WTC11 (cell line): ENCODE data around the gene ADISSP. TPM values are rescaled to one million over a fixed set of nuclear protein-coding genes. Genes with fewer than 3 reads are reported as not detected.

Experiments used
- ATAC-seq: fragments of 200-7000 bp; cut with Tn5 transposase; 2 replicates; pipeline ENCODE4 v1.10.0; 2021; ENCODE audit warnings: mild to moderate bottlenecking, moderate library complexity
- CTCF ChIA-PET: fragments of 300-600 bp; sonication (Branson Sonifier 250); formaldehyde crosslinking; loops from one replicate; lab custom pipeline; 2021; ENCODE audit warnings: antibody characterized with exemption; lab: Charles Lee
- POLR2A ChIA-PET: fragments of 350-600 bp; sonication (Branson Sonifier 250); formaldehyde crosslinking; loops from one replicate; lab custom pipeline; 2021; ENCODE audit warnings: antibody characterized with exemption; lab: Charles Lee
- DNase-seq: peaks from one replicate; pipeline ENCODE4 v3.0.0; 2021; ENCODE audit warnings: low spot score
- H3K27ac Mint-ChIP-seq: 2 replicates; pipeline ENCODE4 v1.8.0; 2021; ENCODE audit warnings: mixed read lengths
- H3K27me3 Mint-ChIP-seq: 2 replicates; pipeline ENCODE4 v1.8.0; 2021; ENCODE audit warnings: low read depth, mild to moderate bottlenecking, moderate library complexity, mixed read lengths
- H3K36me3 Mint-ChIP-seq: 2 replicates; pipeline ENCODE4 v1.8.0; 2021; ENCODE audit warnings: mixed read lengths
- H3K4me1 Mint-ChIP-seq: 2 replicates; pipeline ENCODE4 v1.8.0; 2022; ENCODE audit warnings: mixed read lengths
- H3K4me3 Mint-ChIP-seq: 2 replicates; pipeline ENCODE4 v1.8.0; 2021; ENCODE audit warnings: mild to moderate bottlenecking, moderate library complexity, mixed read lengths
- H3K9me3 Mint-ChIP-seq: 2 replicates; pipeline ENCODE4 v1.8.0; 2021; ENCODE audit warnings: mixed read lengths
- E2F1 ChIP-seq: sonication (generic); formaldehyde crosslinking; IDR thresholded peaks from 2 replicates; pipeline ENCODE4 v1.8.0; 2022; ENCODE audit warnings: mild to moderate bottlenecking, missing genetic modification reagents
- FOXP1 ChIP-seq: sonication (generic); formaldehyde crosslinking; IDR thresholded peaks from 2 replicates; pipeline ENCODE4 v1.8.0; 2022; ENCODE audit warnings: missing genetic modification reagents, mild to moderate bottlenecking, moderate library complexity, borderline replicate concordance
- HMGA2 ChIP-seq: fragments of 250-450 bp; sonication (Bioruptor Pico); IDR thresholded peaks from 2 replicates; pipeline ENCODE4 v1.4.0; 2021; ENCODE audit warnings: mild to moderate bottlenecking, moderate library complexity
- HMGXB4 ChIP-seq: sonication (generic); formaldehyde crosslinking; IDR thresholded peaks from 2 replicates; pipeline ENCODE4 v1.8.1; 2023; ENCODE audit warnings: mild to moderate bottlenecking, moderate library complexity, missing genetic modification reagents
- JAZF1 ChIP-seq: fragments of 250-450 bp; sonication (Bioruptor Pico); IDR thresholded peaks from 2 replicates; pipeline ENCODE4 v1.9.0; 2021; ENCODE audit warnings: moderate library complexity, mild to moderate bottlenecking, inconsistent platforms
- KAT7 ChIP-seq: sonication (generic); formaldehyde crosslinking; IDR thresholded peaks from 2 replicates; pipeline ENCODE4 v1.8.1; 2023; ENCODE audit warnings: missing genetic modification reagents, mild to moderate bottlenecking, borderline replicate concordance
- MYBL2 ChIP-seq: sonication (generic); formaldehyde crosslinking; IDR thresholded peaks from 2 replicates; pipeline ENCODE4 v1.8.1; 2023; ENCODE audit warnings: mild to moderate bottlenecking, moderate library complexity, missing genetic modification reagents
- NFATC4 ChIP-seq: fragments of 250-450 bp; sonication (Bioruptor Pico); IDR thresholded peaks from 2 replicates; pipeline ENCODE4 v1.9.0; 2021; ENCODE audit warnings: mild to moderate bottlenecking
- SMAD4 ChIP-seq: sonication (generic); formaldehyde crosslinking; IDR thresholded peaks from 2 replicates; pipeline ENCODE4 v1.8.0; 2022; ENCODE audit warnings: mild to moderate bottlenecking, missing genetic modification reagents
- SOX15 ChIP-seq: fragments of 250-450 bp; sonication (Bioruptor Pico); IDR thresholded peaks from 2 replicates; pipeline ENCODE4 v1.9.0; 2021; ENCODE audit warnings: mild to moderate bottlenecking
- SP1 ChIP-seq: sonication (generic); formaldehyde crosslinking; conservative IDR thresholded peaks from 2 replicates; pipeline ENCODE4 v1.8.1; 2022; ENCODE audit warnings: missing genetic modification reagents
- STAT6 ChIP-seq: sonication (generic); formaldehyde crosslinking; conservative IDR thresholded peaks from 2 replicates; pipeline ENCODE4 v1.8.1; 2023; ENCODE audit warnings: mild to moderate bottlenecking, low read depth, missing genetic modification reagents, moderate library complexity
- TCF7 ChIP-seq: sonication (generic); formaldehyde crosslinking; IDR thresholded peaks from 2 replicates; pipeline ENCODE4 v1.8.0; 2022; ENCODE audit warnings: mild to moderate bottlenecking, low read depth, missing genetic modification reagents, moderate library complexity
- TP53 ChIP-seq: sonication (generic); formaldehyde crosslinking; IDR thresholded peaks from 2 replicates; pipeline ENCODE4 v1.8.1; 2023; ENCODE audit warnings: mild to moderate bottlenecking, missing genetic modification reagents
- USF1 ChIP-seq: sonication (generic); formaldehyde crosslinking; IDR thresholded peaks from 2 replicates; pipeline ENCODE4 v1.8.0; 2022; ENCODE audit warnings: mild to moderate bottlenecking, missing genetic modification reagents
- USF2 ChIP-seq: sonication (generic); formaldehyde crosslinking; IDR thresholded peaks from 2 replicates; pipeline ENCODE4 v1.8.1; 2023; ENCODE audit warnings: mild to moderate bottlenecking, missing genetic modification reagents, moderate library complexity
- ZMAT4 ChIP-seq: fragments of 250-450 bp; sonication (Bioruptor Pico); IDR thresholded peaks from 2 replicates; pipeline ENCODE4 v1.9.0; 2021; ENCODE audit warnings: mild to moderate bottlenecking
- ZNF121 ChIP-seq: sonication (generic); formaldehyde crosslinking; IDR thresholded peaks from 2 replicates; pipeline ENCODE4 v1.8.0; 2023; ENCODE audit warnings: missing genetic modification reagents
- ZNF138 ChIP-seq: sonication (generic); formaldehyde crosslinking; conservative IDR thresholded peaks from 2 replicates; pipeline ENCODE4 v1.8.1; 2022; ENCODE audit warnings: mild to moderate bottlenecking, moderate library complexity, missing genetic modification reagents
- ZNF263 ChIP-seq: sonication (generic); formaldehyde crosslinking; IDR thresholded peaks from 2 replicates; pipeline ENCODE4 v1.8.1; 2022; ENCODE audit warnings: low read depth, mild to moderate bottlenecking, moderate library complexity, missing genetic modification reagents
- ZNF425 ChIP-seq: fragments of 250-450 bp; sonication (Bioruptor Pico); conservative IDR thresholded peaks from 2 replicates; pipeline ENCODE4 v1.9.0; 2021; ENCODE audit warnings: mild to moderate bottlenecking
- total RNA-seq: library from RNA; stranded (reverse); gene quantifications from 3 replicates; pipeline ENCODE4 v1.2.3, GENCODE V29; 2021

The ADISSP gene
- total RNA-seq, 1 experiment from 2014 or later: 129 TPM

- POLR2A ChIA-PET: no interaction called here
- ATAC-seq (peak; percentile 35), DNase-seq (no peak)
- Mint-ChIP-seq H3K9me3 (no peaks in the 10 kb centered on the region), H3K27me3 (peaks cover 2% of the 10 kb centered on the region), H3K27ac (peak overlapping the region; percentile 68), H3K36me3 (no peaks in the 10 kb centered on the region), H3K4me3 (no peak overlapping the region), H3K4me1 (peaks cover 24% of the 10 kb centered on the region)
- CTCF ChIA-PET: interaction anchor here (0.6 to 3.7 kb wide), 11 partner anchors 11 to 166 kb away, joined by 3 to 47 read pairs (median 5); no protein-coding TSS in a partner anchor
- TF ChIP-seq ZNF121 (CRISPR knock-in tag): no peak
- TF ChIP-seq USF1 (CRISPR knock-in tag): peak; percentile 23; the same call in 1 of the 2 replicates
- no peak for TF ChIP-seq ZNF425 (CRISPR knock-in tag)
- 0 out of 2 replicates have a peak, but pooled peaks have one; percentile 14 for TF ChIP-seq ZNF263 (CRISPR knock-in tag)
- no peak for TF ChIP-seq TP53 (CRISPR knock-in tag)
- 0 out of 2 replicates have a peak, but pooled peaks have one; percentile 54 for TF ChIP-seq HMGXB4 (CRISPR knock-in tag)
- TF ChIP-seq E2F1 (CRISPR knock-in tag): no peak
- no peak for TF ChIP-seq ZMAT4 (CRISPR knock-in tag)
- no peak for TF ChIP-seq HMGA2 (CRISPR knock-in tag)
- no peak for TF ChIP-seq SMAD4 (CRISPR knock-in tag)
- peak; percentile 62 for TF ChIP-seq USF2 (CRISPR knock-in tag)
- TF ChIP-seq MYBL2: no peak
Observed at GRCh38 chr20:3739054-3739925, 28.3 kb downstream of the ADISSP start.

GRCh38 chr20:3738111-3739053, 29.2 kb downstream of the ADISSP start:
- Mint-ChIP-seq H3K27me3 (peaks cover 5% of the 10 kb centered on the region), H3K27ac (peak overlapping the region; percentile 2; the same call in 1 of the 2 replicates), H3K4me3 (no peak overlapping the region), H3K9me3 (no peaks in the 10 kb centered on the region), H3K36me3 (no peaks in the 10 kb centered on the region), H3K4me1 (peaks cover 26% of the 10 kb centered on the region)
- ATAC-seq (no peak), DNase-seq (no peak)
- ChIA-PET CTCF (interaction anchor here (0.6 to 3.3 kb wide), 2 partner anchors 22 to 116 kb away, joined by 3 to 23 read pairs; no protein-coding TSS in a partner anchor), POLR2A (no interaction called here)
- TF ChIP-seq TP53 (CRISPR knock-in tag) (no peak), NFATC4 (CRISPR knock-in tag) (no peak), JAZF1 (CRISPR knock-in tag) (no peak), KAT7 (CRISPR knock-in tag) (no peak), STAT6 (CRISPR knock-in tag) (no peak), ZNF138 (CRISPR knock-in tag) (no peak), SP1 (CRISPR knock-in tag) (no peak), SOX15 (CRISPR knock-in tag) (no peak), TCF7 (CRISPR knock-in tag) (no peak), FOXP1 (no peak)
